CD4-positive, alpha-beta T cell (primary cell): ENCODE measurements around the gene RBBP7. TPM values are rescaled to one million over a fixed set of nuclear protein-coding genes. Genes with fewer than 3 reads are reported as not detected.
A peak's percentile ranks its signal among the peaks of the same experiment; 100 is the strongest.

ENCODE experiments used
- ATAC-seq: fragments of 200-7000 bp; cut with Tn5 transposase; one replicate; pipeline ENCODE4 v1.10.0; 2022; ENCODE audit warnings: mild to moderate bottlenecking; ENCODE audit not compliant: poor library complexity
- CTCF ChIA-PET: fragments of 350-600 bp; sonication (Branson Sonifier 250); formaldehyde crosslinking; loops from one replicate; lab custom pipeline; 2021; ENCODE audit warnings: antibody characterized with exemption, inconsistent platforms; lab: Charles Lee
- POLR2A ChIA-PET: fragments of 350-600 bp; sonication (Branson Sonifier 250); formaldehyde crosslinking; loops from one replicate; lab custom pipeline; 2021; ENCODE audit warnings: antibody characterized with exemption, inconsistent platforms; lab: Charles Lee
- DNase-seq, 14 experiments: peaks; one replicate each; pipeline ENCODE4 v3.0.0-alpha.2; 2013 to 2020; ENCODE audit warnings: mixed read lengths in 2 of 14
- H3K27ac ChIP-seq, 2 donors: one replicate each; pipeline versions ENCODE4 v1.5.1 to v1.7.0; 2013; ENCODE audit warnings: low read length in 2 of 2, low read depth in 1 of 2, mild to moderate bottlenecking in 1 of 2
- H3K27me3 ChIP-seq, 2 experiments: 1 replicate in 1 of 2; 2 replicates in 1 of 2; pipeline versions ENCODE4 v1.6.1 to v1.7.0; 2013; ENCODE audit warnings: low read length in 2 of 2, control low read depth in 1 of 2, mild to moderate bottlenecking in 1 of 2, moderate library complexity in 1 of 2; ENCODE audit not compliant: insufficient read depth in 2 of 2, control insufficient read depth in 1 of 2
- H3K36me3 ChIP-seq: one replicate; pipeline ENCODE4 v1.6.1; 2013; ENCODE audit warnings: low read length, control low read depth; ENCODE audit not compliant: insufficient read depth
- H3K4me1 ChIP-seq: one replicate; pipeline ENCODE4 v1.6.1; 2013; ENCODE audit warnings: low read length, control low read depth; ENCODE audit not compliant: insufficient read depth
- H3K4me3 ChIP-seq: one replicate; pipeline ENCODE4 v1.5.1; 2013; ENCODE audit warnings: mild to moderate bottlenecking, low read length, moderate library complexity
- H3K9me3 ChIP-seq, 2 experiments: 1 replicate in 1 of 2; 2 replicates in 1 of 2; pipeline versions ENCODE4 v1.6.1 to v1.7.0; 2013; ENCODE audit warnings: low read length in 2 of 2, mild to moderate bottlenecking in 2 of 2, control low read depth in 1 of 2, moderate library complexity in 1 of 2; ENCODE audit not compliant: control insufficient read depth in 1 of 2, insufficient read depth in 1 of 2
- H3K27ac Mint-ChIP-seq: one replicate; pipeline ENCODE4 v1.8.0; 2020; ENCODE audit warnings: mixed read lengths
- H3K27me3 Mint-ChIP-seq: one replicate; pipeline ENCODE4 v1.8.0; 2021; ENCODE audit warnings: mixed read lengths
- H3K36me3 Mint-ChIP-seq: one replicate; pipeline ENCODE4 v1.8.0; 2021; ENCODE audit warnings: low read depth, mixed read lengths
- H3K4me1 Mint-ChIP-seq: one replicate; pipeline ENCODE4 v1.8.0; 2021; ENCODE audit warnings: low read depth, mixed read lengths
- H3K4me3 Mint-ChIP-seq: one replicate; pipeline ENCODE4 v1.8.0; 2020; ENCODE audit warnings: mild to moderate bottlenecking, mixed read lengths
- H3K9me3 Mint-ChIP-seq: one replicate; pipeline ENCODE4 v1.8.0; 2020; ENCODE audit warnings: mixed read lengths
- CTCF ChIP-seq: fragments of 200-600 bp; IDR thresholded peaks from one replicate; pipeline ENCODE4 v1.8.0; 2022; ENCODE audit warnings: antibody characterized with exemption, mild to moderate bottlenecking
- intact Hi-C, 2 experiments: fragments of 100-400 bp; cut with DNase I in 1 of 2; cut with micrococcal nuclease in 1 of 2; formaldehyde crosslinking; loops; one replicate each; pipeline versions ENCODE4 v1.15.1 to v1.9.0; 2023 to 2025; cut with DNase I, micrococcal nuclease
- total RNA-seq, 174 experiments: library from RNA in 2 of 174; stranded (reverse) in 2 of 174; gene quantifications; one replicate each; pipeline ENCODE4 v1.2.3 and lab custom pipeline; 2021 to 2026

The RBBP7 gene
- total RNA-seq, 2 experiments from 2014 or later: 104 to 110 TPM

GRCh38 chrX:16868920-16869319 lies 1.2 kb downstream of the RBBP7 start:
- Mint-ChIP-seq H3K4me1 (peaks cover 38% of the 10 kb centered on the region), H3K27ac (peak overlapping the region; percentile 90), H3K36me3 (peaks cover 18% of the 10 kb centered on the region), H3K27me3 (no peaks in the 10 kb centered on the region), H3K4me3 (peak overlapping the region; percentile 92), H3K9me3 (no peaks in the 10 kb centered on the region)
- Histone ChIP-seq H3K36me3 (no peaks in the 10 kb centered on the region), H3K9me3 (no peaks in the 10 kb centered on the region), H3K4me1 (peaks cover 20% of the 10 kb centered on the region), H3K27me3 (no peaks in the 10 kb centered on the region), H3K4me3 (peak overlapping the region; percentile 68), H3K27ac (peak overlapping the region in 1 of 2 donors; percentile 18)
- peak in 3 of 14 experiments; percentile 11 to 21 (median 17) for DNase-seq
- TF ChIP-seq CTCF: no peak
- no peak for ATAC-seq
- CTCF ChIA-PET: interaction anchor here (1.0 kb wide), 1 partner anchor 13 kb away, joined by 3 read pairs; no protein-coding TSS in a partner anchor
- intact Hi-C loops: loop anchor here in 1 of 2 experiments (5.0 to 10.0 kb wide), 5 partner anchors 147 to 1994 kb away; partner anchors contain the start of genes AP1S2, FANCB, MOSPD2 and PIGA
- POLR2A ChIA-PET: interaction anchor here (0.7 kb wide), 1 partner anchor 1014 kb away, joined by 3 read pairs; the partner anchor contains the start of gene AP1S2

- intact Hi-C loops: loop anchor here in 1 of 2 experiments (5.0 to 10.0 kb wide), 5 partner anchors 146 to 1993 kb away; partner anchors contain the start of genes AP1S2, FANCB, MOSPD2 and PIGA
- no peaks in the 10 kb centered on the region for H3K9me3 Mint-ChIP-seq
Measured at GRCh38 chrX:16867947-16868346, 2.2 kb downstream of the RBBP7 start.

GRCh38 chrX:16862829-16863228 lies 7.3 kb downstream of the RBBP7 start:
- no peak overlapping the region for H3K4me3 ChIP-seq
- DNase-seq (no peak), ATAC-seq (no peak)
- intact Hi-C loops: loop anchor here in 1 of 2 experiments (10.0 kb wide), 2 partner anchors 1008 to 1988 kb away; partner anchors contain the start of genes AP1S2, FANCB and MOSPD2
- H3K9me3 Mint-ChIP-seq: no peaks in the 10 kb centered on the region
- no peaks in the 10 kb centered on the region for H3K27me3 Mint-ChIP-seq
- no peak overlapping the region for H3K4me3 Mint-ChIP-seq
- no peaks in the 10 kb centered on the region for H3K9me3 ChIP-seq
- H3K36me3 Mint-ChIP-seq: peaks cover 47% of the 10 kb centered on the region
- H3K27ac ChIP-seq: no peak overlapping the region
- H3K36me3 ChIP-seq: peaks cover 34% of the 10 kb centered on the region
- CTCF ChIA-PET: no interaction called here
- H3K4me1 Mint-ChIP-seq: peaks cover 43% of the 10 kb centered on the region
- H3K27ac Mint-ChIP-seq: no peak overlapping the region
- no peak for TF ChIP-seq CTCF
- POLR2A ChIA-PET: no interaction called here
- peaks cover 7% of the 10 kb centered on the region for H3K4me1 ChIP-seq
- no peaks in the 10 kb centered on the region for H3K27me3 ChIP-seq

More at GRCh38 chrX:16867947-16868346, 2.2 kb downstream of the RBBP7 start:
- ChIA-PET CTCF (interaction anchor here (1.0 to 2.0 kb wide), 2 partner anchors 15 to 19 kb away, joined by 4 to 7 read pairs; no protein-coding TSS in a partner anchor), POLR2A (no interaction called here)
- Histone ChIP-seq H3K4me1 (peaks cover 20% of the 10 kb centered on the region), H3K27ac (no peak overlapping the region), H3K27me3 (no peaks in the 10 kb centered on the region), H3K4me3 (no peak overlapping the region), H3K36me3 (peaks cover 3% of the 10 kb centered on the region), H3K9me3 (no peaks in the 10 kb centered on the region)
- DNase-seq (no peak), ATAC-seq (no peak)
- peaks cover 24% of the 10 kb centered on the region for H3K36me3 Mint-ChIP-seq
- no peak for TF ChIP-seq CTCF
- H3K4me3 Mint-ChIP-seq: peak overlapping the region; percentile 92
- H3K27ac Mint-ChIP-seq: no peak overlapping the region
- peaks cover 43% of the 10 kb centered on the region for H3K4me1 Mint-ChIP-seq
- no peaks in the 10 kb centered on the region for H3K27me3 Mint-ChIP-seq
